ENCODE measurements around the gene EEFSEC.

EEFSEC gene, protein sequence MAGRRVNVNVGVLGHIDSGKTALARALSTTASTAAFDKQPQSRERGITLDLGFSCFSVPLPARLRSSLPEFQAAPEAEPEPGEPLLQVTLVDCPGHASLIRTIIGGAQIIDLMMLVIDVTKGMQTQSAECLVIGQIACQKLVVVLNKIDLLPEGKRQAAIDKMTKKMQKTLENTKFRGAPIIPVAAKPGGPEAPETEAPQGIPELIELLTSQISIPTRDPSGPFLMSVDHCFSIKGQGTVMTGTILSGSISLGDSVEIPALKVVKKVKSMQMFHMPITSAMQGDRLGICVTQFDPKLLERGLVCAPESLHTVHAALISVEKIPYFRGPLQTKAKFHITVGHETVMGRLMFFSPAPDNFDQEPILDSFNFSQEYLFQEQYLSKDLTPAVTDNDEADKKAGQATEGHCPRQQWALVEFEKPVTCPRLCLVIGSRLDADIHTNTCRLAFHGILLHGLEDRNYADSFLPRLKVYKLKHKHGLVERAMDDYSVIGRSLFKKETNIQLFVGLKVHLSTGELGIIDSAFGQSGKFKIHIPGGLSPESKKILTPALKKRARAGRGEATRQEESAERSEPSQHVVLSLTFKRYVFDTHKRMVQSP

DNA sequence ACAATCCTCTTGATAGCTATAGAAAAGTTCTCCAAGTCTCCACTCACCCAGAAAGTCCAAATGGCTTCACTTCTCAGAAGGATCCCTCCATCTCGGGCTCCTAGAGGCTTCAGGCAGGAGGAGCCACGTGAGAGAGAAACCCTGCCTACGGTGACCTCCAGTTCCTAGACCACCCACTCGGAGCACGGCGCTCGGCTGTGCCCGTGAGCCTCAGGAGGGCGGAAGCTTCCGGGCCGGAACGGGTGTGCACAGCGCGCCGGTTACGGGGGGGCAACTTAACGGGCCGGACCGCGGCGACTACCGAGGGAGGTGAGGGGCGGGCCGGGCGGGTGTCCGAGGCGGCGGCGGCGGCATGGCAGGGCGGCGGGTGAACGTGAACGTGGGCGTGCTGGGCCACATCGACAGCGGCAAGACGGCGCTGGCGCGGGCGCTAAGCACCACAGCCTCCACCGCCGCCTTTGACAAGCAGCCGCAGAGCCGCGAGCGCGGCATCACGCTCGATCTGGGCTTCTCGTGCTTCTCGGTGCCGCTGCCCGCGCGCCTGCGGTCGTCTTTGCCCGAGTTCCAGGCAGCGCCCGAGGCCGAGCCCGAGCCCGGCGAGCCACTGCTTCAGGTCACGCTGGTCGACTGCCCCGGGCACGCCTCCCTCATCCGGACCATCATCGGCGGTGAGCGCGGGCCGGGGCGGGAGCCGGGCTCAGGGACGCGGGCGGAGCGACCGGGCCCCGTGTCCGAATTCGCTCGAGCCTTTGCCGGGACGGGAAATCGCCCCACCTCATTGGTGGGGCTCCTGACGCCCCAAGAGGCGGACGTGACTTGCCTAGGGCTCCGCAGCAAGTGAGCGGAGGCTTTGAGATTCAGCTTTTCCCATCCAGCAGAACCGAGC, at the start of gene EEFSEC:
Gene EEFSEC, plus strand, starts transcription at position 326 of the 886 bp plus-strand sequence. Its CDS starts 27 bp downstream, at position 353.
- ATAC-seq = peak; percentile 94 to 95

DNA sequence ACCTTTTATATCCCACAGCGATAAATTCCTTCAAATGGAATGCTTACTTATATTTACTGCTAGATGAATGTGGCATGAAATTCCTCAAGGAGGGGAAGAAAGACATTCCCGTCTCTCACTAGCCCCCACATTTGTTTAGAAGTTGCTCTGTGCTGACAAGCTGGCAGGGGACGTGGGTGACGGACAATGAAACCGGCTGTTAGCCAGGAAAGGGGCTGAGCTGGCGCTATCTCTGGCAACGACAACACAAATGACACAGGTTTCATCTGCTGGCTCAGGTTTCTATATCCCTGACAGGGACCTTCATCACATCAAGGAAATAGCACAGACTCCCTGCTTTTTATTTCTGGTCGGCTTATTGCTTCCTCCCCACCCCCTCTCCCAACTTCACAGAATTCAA, 45.4 kb upstream of the EEFSEC start:
- no peak for ATAC-seq

DNA sequence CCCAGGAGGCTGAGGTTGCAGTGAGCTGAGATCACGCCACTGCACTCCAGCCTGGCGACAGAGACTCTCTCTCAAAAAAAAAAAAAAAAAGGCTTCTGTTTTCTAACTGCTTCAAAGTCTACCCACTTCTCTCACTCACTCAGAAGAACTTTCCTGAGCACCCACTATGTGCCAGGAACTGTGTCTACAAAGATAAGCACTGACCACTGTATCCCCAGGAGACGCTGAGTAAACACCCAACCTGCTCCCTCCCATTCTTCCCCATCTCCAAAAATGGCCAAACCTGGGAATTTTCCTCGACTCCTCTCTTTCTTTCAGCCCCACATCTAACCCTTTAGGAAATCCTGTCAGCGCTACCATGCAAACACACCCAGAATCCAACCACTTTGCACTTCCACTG, 42.1 kb upstream of the EEFSEC start:
- ATAC-seq = no peak

DNA sequence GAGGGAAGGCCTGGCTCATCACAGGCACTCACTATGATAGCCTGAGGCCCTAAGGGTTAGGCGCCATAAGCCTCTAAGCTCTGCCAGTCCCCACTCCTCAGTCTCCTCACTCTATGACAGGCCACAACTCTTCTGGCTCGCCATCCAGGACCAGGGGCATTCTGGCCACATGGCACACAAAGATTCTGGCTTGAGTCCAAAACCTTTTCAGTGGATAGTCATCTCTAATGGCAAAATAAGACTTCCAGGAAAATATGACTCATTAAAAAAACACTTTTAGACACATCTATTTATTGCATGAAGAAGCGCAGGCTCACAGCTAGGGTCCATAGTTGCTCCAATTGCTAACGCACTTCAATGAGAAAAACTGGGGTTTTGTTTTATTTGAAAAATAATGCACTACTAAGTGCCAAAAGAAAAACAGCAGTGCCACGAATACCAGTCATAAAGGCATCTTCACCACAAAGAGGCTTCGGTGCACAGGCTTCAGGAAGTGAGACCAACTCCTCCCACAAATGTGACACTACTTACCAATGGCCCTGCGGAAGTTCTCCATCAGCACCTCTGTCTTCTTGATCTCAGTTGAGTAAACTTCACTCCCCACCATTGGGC, 40.8 kb upstream of the EEFSEC start:
- ATAC-seq = peak; percentile 87 to 93

DNA sequence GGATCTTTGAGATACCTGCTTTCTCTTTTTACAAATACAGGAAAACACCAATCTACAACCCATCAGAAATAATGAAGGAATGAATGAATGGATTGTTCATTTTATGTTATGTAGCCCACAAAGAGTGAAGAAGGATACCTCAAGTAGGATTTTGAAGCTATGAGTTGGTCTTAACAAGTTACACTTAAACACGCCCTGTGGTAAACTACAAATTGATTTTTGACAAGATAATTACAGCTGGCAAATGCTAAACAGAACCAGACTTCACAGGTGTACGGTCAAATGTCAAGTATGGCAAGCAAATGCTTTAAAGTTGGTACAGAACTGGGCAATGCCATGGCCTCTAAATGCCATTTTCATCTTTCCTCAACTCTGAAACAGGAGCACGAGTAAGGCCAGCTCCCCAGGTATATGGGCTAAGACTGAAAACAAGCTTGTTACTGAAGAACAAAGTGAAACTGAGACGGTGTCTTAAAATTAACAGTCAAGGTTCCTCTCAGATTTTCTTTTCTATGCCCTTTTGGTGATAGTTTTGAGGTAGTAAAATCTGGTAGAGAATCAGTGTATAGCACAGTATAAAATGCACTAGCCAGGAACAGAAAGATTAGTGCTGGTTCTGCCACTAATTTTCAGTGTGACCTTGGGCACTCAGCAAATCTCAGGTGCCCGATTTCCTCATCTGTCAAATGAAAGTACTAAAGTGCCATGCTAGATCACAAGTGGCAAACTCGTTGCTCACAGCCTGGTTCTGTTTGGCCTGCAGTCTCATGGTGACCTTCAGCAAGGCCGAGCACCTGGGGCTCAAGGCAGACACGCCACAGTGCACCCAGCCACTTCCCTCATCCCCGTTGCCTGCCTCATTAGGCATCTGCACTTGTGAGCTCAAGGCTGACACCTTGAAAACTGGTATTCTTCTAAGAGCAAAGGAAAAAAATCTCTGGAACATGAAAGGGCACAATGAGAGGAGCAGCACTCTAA, 39.2 kb upstream of the EEFSEC start:
- no peak for ATAC-seq

DNA sequence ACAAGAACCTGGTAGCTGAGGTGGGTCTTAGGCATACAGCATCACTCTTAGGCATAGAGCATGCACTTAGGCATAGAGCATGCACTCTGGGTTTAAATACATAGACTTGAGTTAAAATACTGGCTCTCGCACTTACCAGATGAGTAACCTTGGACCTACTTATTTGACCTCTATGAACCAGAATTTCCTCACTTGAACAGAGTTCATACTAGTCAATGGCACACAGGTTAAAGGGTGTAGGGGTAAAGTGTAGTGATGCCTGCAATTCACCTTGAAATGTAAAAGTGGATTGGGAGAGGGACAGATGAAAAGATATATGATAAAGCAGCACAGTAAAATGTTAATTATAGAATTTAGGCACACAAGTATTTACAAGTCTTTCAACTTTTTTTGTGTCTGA, 31.3 kb upstream of the EEFSEC start:
- no peak for ATAC-seq

DNA sequence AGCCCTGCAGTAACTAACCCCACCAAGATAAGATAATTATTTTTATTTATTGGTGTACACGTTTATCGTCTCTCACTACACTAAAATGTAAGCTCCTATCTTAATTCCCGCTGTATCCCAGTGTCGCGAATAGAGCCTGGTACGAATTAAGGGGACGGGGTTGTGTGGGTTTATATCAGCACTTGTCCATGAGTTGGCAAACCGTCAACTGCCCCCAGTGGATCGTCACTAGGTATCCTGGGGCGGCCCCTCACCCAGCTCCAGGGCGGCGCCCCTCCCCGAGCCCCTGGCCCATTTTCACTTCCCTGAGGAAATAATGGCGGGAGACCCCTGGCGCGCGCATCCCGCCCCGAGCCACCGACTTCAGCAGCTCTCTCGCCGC, 30.1 kb upstream of the EEFSEC start:
- no peak for ATAC-seq

DNA sequence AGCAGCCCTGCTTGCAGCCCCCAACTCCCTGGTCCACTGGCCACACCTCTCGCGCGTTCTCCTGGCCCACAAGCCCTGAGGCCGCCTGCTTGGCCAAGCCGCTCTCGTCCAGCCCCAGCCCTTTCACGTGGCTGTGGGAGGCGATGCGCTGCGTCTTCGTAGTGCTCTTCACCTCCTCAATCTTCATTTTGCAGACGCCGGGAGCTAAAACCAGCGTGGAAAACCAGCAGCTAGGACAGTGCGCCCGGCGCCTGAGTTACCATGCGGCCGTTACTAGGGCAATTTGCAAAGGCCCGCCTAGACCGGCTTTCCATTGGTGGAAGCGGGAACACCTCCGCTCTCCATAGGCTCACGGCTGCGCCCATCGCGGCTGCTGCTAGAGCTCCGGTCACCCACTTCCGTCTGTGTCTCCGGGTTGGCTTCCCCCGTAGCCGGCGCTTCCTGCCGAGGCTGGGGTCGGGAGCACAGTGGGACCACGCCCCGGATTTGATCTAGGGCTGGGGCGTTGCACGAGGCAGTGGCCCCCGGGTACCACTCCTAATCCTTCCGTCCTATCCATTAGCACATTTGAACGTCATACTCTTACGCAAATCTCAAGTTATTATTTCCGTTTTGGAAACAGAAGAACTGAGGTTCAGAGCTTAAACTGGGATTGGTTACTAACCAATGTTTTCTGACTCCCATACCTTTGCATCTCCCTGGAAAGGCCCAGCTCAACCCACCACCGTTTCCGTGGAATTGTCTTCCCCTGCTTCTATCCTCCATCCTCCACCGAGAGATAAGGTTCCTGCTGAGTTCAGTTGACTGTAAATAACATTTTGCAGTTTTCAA, 29.5 kb upstream of the EEFSEC start, which contains the start of gene RUVBL1:
Gene RUVBL1, minus strand, starts transcription at position 275 of the 831 bp plus-strand sequence. Its CDS starts 88 bp downstream, at position 187.
- ATAC-seq = peak; percentile 99

DNA sequence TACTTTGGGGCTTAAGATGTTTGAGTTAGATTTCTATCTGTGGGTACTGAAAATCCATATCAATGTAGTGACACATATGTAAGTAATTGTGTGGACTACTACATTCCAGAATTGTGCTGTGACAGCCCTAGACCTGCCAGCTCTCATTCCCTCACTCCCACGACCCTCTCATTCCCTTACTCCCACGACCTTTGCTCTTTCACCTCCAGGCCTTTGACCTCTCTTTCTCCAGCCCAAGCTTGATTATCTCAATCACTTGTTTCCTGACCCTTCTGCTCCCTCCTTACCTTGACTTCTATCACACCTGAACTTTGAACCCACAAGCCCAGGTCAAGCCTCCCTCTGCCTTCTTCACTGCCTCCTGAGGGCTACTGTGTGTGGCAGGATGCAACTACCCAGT, 26.0 kb upstream of the EEFSEC start:
- no peak for ATAC-seq

DNA sequence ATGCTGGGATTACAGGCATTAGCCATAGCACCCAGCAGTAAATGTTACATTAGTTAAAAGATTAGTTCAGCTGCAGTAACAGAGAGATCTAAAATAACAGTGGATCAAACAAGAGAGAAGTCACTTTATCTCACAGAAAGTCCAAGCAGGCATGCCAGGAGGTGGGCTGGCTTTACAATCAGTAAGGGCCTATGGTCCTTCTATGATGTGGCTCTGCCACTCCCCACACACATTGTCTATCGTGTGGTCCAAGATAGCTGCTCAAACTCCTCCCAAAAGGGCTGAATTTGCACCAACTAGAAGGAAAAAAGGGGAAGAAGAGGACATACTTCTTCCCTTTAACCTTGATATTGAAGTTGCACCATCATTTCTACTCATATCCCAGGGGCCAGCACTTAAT, 25.0 kb upstream of the EEFSEC start:
- no peak for ATAC-seq

DNA sequence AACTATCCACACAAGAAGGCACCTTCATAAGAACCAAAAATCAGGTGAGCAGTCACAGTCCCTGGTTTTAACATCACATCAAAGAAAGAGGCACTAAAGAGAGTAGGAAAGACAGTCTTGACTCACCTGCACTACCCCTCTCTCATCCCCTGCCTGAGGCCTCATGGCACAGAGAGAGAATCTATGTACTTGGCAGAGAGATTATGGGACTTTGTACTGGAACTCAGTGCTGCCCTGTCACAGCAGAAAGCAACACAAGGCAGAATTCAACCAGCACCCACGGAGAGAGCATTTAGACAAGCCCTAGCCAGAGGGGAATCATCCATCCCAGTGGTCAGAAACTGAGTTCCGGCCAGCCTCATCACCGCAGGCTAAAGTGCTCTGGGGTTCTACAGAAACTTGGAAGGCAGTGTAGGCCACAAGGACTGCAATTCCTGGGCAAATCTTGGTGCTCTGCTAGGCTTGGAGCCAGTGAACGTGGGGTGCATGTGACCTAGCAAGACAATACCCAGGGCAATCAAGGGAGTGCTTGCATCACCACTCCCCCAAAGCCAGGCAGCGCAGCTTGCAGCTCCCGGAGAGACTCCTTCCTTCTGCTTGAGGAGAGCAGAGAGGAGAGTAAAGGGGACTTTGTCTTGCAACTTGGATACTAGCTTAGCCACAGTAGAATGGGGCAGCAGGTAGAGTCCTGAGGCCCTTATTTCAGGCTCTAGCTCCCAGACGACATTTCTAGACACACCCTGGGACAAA, 21.2 kb upstream of the EEFSEC start:
- ATAC-seq = no peak

DNA sequence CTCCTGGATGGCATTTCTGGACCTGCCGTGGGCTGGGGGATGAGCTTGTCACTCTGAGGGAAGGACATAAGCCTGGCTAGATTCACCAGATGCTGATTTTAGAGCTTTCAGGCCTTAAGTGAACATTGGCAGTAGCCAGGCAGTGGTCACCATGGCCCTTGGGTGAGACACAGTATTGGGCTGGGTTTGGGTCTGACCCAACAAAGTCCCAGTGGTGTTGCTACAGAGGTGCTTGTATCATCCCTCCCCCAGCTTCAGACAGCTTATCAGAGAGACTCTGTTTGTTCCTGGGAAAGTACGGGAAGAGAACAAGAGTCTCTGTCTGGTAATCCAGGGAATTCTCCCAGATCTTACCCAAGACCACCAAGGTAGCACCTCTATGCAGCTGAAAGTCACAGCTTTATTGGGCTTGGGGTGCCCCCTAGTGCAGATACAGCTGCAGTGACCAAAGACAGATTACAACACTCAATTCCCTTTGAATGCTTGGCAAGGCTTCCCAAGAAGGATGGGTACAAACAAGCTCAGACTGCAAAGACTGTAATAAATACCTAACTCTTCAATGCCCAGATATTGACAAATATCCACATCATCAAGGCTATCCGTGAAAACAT, 19.9 kb upstream of the EEFSEC start:
- peak in 1 of 2 donors; percentile 38 for ATAC-seq

DNA sequence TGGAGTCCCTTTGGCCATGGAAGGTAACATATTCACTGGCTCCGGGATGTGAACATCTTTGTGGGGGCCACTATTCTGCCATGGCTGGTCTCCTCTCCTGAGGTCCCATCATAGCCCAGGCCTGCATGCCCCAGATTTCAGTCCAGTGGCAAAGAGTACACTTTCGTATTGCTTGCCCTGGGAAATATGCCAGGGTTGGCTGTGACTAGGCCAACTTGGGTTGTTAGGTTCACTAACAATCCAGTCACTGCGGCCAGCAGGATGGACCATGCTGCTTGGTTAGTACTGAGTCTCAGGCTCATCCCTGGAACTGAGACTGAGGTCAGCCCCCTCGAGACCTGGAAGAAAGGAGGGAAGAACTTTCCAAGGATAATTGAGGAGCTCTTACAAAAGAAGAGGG, 9.8 kb upstream of the EEFSEC start:
- no peak for ATAC-seq

DNA sequence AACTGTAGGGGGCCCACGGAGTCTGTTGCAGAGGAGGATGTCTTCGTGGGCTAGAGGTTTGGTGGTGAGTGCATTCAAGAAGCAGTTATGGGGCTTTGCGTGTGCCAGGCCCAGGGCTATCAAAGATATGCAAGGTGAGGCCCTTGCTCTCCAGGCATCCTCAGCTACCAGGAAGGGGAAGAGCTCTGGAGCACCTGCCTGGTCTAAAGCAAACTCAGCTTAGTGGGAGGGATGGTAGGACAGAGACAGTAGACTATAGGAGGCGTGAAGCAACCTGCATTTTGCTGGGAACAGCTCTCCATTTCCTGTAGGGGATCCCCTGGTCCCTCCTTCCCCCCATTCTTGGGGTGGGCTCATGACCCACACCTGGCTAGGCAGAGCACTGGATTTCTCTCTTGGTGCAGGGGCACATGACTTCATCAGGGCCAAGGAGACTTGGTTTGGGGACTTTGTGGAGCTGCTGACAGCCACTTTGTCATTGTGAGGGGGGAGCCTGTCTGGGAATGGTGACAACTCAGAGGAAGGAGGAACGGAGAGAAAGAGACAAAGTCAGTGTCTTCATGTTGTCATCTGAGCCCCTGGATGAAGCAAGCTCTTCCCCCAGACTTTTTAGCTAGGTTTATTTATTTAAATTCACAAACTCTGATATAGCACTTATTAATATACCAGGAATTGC, 8.6 kb upstream of the EEFSEC start:
- no peak for ATAC-seq

DNA sequence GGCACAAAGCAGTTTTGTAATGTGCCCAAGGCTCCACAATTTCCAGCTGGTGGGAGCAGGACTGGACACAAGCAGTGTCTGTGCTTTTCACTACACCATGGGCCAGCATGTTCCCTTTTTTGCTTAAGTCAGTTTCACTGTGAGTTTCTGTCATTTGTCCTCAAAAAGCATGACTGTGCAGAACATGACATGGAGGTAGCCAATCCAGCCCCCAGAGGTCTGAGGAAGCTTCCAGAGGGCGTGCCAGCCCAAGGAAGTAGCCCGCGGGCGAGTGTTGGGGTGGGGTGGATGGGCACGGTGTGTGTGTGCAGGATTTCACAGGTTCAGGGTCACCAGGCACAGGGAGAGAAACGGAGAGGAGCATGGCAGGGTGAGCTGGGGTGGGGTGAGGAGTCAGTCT, 8.0 kb upstream of the EEFSEC start:
- no peak for ATAC-seq

DNA sequence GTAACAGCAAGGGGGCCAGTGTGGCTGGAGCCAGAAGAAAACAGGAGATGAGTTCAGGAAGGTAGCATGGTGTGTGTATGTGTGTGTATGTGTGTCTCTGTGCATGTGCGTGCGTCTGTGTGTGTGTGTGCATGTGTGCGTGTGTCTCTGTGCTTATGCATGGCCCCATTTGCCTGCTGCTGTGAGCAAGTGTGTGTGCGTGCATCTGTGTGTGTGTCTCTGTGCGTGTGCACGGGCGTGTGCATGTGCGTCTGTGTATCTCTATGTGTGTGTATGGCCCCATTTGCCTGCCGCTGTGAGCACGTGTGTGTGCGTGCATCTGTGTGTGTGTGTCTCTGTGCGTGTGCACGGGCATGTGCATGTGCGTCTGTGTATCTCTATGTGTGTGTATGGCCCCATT, 7.1 kb upstream of the EEFSEC start:
- no peak for ATAC-seq

DNA sequence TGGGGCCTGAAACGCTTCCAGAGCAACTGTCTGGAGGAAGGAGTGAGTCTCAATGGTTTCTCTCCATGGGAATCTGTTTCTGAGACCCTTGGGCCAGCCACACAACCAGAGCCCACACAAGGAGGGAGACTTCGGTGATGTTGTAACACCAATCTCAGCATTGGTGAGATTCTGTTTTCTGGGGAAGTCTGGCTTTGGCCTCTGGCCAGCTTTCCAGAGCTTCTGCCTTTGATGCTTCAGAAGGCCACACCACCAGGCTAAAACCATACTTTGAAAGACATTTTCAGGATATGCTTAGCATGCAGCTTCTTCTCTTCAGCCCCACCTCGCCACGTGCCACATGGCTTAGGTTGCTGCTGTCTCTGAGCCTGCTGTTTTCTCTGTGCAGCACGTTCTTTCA, 3.6 kb upstream of the EEFSEC start:
- no peak for ATAC-seq

DNA sequence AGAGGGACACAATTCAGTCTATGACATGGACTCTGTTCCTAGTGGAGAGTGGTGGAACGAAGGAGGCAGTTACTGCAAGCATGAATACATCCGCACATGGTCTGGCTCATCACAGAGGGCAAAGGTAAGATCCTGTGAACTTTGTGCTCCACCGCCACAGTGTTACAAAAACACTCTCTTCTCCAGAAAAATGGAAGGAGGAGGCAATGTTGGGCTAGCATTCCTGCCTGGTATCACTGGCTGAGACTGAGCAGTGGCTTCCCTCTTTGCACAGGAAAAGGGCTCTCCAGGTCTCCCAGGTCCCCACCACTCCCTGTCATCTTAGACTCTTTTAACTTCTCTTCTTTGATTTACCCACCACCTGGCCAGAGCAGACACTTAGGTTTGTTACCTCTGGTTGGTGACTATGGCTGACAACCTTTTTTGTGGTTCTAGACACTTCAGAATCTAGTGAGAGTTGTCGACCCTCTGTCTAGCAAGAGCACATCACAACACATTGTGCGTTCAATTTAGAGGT, 1.5 kb upstream of the EEFSEC start:
- no peak for ATAC-seq

Measured in activated CD4-positive, CD25-positive, alpha-beta regulatory T cell treated with anti-CD3 and anti-CD28 coated beads, Interleukin-2, amount 50 U/mL, for 24 hours (primary cell).